Measurements from ENCODE around the gene SAMD4B.

- TF ChIP-seq, protein P1, sequence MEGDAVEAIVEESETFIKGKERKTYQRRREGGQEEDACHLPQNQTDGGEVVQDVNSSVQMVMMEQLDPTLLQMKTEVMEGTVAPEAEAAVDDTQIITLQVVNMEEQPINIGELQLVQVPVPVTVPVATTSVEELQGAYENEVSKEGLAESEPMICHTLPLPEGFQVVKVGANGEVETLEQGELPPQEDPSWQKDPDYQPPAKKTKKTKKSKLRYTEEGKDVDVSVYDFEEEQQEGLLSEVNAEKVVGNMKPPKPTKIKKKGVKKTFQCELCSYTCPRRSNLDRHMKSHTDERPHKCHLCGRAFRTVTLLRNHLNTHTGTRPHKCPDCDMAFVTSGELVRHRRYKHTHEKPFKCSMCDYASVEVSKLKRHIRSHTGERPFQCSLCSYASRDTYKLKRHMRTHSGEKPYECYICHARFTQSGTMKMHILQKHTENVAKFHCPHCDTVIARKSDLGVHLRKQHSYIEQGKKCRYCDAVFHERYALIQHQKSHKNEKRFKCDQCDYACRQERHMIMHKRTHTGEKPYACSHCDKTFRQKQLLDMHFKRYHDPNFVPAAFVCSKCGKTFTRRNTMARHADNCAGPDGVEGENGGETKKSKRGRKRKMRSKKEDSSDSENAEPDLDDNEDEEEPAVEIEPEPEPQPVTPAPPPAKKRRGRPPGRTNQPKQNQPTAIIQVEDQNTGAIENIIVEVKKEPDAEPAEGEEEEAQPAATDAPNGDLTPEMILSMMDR (IDR thresholded peaks at IDR 0.05; ENCODE audit: low read length), result no peak
- TF ChIP-seq EZH2 (IDR thresholded peaks at IDR 0.05; ENCODE audit: borderline replicate concordance, low read length), result no peak
Measured at GRCh38 chr19:39297931-39298634, 44.1 kb upstream of the SAMD4B start.
